Astrocyte of the hippocampus (primary cell): ENCODE data around the gene SLC9A8.
A peak's percentile ranks its signal among the peaks of the same experiment; 100 is the strongest.

Experiments used
- DNase-seq: peaks from one replicate; pipeline ENCODE4 v3.0.0; 2011; ENCODE audit warnings: low read depth, low spot score

SLC9A8 gene

GRCh38 chr20:49813305-49813974 lies 812 bp downstream of the SLC9A8 start:
- DNase-seq: no peak

DNA sequence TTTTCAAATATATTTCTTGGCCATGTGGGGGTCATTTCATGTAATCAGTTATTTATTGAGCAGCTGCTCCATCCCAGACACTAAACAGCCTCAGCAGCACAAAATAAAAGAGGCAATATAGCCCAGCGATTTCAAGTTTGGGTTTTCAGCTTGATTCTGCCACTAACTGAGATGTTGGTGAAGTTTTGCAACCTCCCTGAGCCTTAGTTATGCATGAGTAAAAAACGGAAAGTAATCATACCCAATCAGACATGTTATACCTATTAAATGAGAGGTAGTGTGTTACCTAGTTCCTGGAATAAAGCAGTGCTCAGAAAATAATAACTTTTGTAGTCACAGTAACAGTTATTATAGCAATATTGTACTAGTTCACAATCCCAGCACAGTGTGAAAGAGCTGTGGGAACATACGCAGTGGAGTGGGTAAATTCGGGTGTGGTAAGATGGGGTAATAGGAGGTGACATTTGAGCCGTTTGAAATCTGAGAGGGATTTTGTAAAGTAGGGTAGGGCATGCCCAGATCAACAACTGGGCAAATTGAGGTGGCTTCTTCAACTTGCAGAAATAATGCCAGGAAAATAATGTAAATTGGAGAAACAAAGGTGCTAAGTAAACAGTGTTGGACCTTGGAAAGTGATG lies 1.5 kb downstream of the SLC9A8 start:
- DNase-seq: no peak

GRCh38 chr20:49818816-49819215 lies 6.2 kb downstream of the SLC9A8 start:
- no peak for DNase-seq

DNA sequence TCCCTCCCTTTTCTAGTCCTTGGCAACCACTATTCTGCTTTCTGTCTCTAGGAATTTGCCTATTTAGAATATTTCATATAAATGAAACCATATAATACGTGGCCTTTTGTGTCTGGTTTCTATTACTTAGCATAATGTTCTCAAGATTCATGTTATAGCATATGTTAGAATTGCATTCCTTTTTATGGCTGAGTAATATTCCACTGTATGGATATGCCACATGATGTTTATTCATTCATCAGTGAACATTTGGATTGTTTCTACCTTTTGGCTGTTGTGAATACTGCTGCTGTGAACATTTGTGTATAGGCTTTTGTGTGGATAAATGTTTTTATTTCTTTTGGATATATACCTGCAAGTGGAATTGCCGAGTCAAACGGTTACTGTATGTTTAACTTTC lies 7.1 kb downstream of the SLC9A8 start:
- DNase-seq: no peak

GRCh38 chr20:49821381-49821780 lies 8.8 kb downstream of the SLC9A8 start:
- peak; percentile 6 for DNase-seq

DNA sequence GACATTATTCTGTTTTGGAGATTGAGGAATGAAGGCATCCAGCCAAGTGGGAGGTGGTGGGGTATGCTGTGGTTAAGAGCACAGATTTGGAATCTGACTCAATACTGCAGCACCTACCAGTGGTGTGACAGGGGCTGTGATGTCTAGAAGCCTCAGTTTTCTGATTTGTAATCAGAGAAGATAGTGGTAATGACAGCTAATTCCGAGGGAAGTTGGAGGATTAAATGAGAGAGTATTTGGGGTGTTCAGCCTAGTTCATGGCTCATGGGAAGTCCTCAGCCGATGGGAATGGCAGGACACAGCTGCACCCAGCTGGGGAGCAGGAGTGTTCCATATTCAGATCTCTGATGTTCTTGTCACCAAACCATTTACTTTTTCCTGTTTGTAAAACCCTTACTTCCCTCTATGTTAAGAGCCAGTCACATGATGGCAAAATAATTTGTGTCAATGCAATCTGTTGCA lies 9.3 kb downstream of the SLC9A8 start:
- DNase-seq: peak; percentile 86

GRCh38 chr20:49823152-49823847 lies 10.7 kb downstream of the SLC9A8 start:
- DNase-seq: no peak

- DNase-seq: peak; percentile 9
These were observed 11.6 kb downstream of the SLC9A8 start for GRCh38 chr20:49824206-49824605.

DNA sequence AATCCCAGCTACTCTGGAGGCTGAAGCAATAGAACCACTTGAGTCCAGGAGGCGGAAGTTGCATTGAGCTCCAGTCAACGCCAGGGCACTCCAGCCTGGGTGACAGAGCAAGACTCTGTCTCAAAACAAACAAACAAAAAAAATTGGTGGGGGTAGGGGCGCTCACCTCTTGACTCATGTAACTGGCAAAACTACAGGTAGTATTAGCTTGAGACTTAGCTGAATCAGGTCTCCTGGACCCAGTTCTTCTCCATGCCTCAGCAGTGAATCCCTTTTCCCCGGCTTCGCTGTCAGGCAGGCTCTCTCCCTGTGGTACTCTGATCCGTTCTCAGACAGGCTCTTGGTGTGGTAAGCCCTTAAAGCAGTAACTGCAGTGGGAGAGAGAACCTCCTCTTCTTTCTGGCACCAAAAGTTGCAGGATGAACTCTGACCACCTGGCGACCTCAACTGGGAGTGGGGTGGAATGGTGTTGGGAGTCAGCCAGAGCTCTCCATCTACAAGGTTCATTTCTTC lies 12.9 kb downstream of the SLC9A8 start:
- DNase-seq: no peak

GRCh38 chr20:49831022-49831769 lies 18.6 kb downstream of the SLC9A8 start:
- no peak for DNase-seq

DNA sequence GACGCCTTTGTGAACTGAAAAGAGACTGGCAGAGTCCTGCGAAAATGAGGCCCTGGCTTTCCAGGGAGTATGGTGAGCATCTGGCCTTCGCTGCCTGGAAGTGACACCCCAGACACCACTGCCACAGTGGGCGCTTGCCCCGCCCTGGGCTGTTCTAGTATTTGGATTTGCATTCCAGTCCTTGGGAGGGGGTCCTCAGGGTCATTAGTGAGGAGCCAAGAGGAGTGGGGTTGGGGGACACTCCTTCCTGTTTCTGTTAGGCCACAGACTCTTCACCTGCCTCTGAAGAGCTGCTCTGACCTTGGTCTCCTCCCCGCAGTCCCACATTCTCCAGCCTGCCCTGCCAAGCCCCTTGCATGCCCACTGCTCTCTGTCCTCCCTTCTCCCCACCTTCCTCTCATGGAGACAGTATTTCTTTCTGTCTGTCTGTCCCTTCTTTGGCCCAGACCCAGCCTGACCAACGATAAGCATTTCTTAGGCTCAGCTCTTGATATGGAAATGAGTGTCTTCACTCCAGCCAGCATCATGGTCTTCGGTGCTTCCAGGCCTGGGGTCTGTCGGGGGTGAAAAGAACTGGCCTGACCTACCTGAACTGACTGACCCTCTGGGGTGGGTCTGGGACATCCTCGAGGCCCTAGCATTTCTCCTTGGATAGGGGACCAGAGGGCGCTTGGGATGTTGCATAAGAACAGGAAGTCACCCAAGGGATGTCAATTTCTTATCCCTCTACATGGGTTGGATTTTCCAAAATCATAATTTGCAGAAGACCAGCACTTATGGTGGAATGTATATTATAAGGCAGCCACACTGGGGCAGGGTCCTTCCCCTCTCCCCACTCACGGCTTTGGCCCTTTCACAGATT lies 19.4 kb downstream of the SLC9A8 start:
- DNase-seq: no peak

DNA sequence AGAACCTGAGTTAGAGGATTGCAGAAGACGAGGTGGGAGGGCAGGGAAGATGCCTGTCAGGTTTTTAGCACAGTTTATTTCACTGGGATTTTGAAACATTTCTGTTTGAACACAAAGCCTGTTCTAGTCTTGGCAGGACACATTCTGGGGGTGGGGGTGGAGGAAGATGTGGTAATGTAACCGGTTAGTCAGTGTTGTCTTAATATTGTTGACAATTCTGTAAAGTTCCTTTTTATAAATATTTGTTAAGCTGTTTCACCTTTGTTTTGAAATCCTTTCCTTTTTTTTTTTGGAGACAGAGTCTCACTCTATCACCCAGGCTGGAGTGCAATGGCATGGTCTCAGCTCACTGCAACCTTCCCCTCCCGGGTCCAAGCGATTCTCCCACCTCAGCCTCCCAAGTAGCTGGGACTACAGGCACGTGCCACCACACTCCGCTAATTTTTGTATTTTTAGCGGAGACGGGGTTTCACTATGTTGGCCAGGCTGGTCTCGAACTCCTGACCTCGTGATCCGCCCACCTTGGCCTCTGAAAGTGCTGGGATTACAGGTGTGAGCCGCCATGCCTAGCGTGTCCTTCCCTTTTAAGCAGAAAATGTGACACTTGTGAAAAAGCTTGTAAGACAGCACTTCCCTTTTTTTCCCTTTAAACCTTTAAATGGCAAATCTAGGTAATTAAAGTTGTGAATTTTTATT lies 20.2 kb downstream of the SLC9A8 start:
- no peak for DNase-seq

GRCh38 chr20:49833483-49833882 lies 20.9 kb downstream of the SLC9A8 start:
- DNase-seq: no peak

GRCh38 chr20:49835031-49835430 lies 22.4 kb downstream of the SLC9A8 start:
- DNase-seq: no peak

DNA sequence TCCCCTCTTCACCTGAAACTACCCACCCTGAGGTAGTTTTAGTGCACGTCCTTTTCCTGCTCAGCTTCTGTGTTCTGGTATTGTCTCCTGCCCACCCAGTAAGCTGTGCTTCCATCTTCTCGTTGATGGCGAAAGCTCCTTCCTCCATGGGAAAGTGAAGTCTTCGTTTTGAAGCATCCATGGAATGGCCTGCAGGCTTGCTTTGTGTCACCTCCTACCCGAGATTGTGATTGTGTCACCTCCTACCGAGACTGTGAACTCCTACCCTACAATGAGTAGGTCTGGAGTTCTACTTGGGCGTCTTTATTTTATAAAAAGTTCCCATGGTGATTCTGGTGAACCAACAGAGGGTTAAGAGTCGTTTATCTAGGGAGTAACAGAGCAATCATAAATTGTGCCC lies 25.9 kb downstream of the SLC9A8 start:
- no peak for DNase-seq

GRCh38 chr20:49843139-49843538 lies 30.5 kb downstream of the SLC9A8 start:
- no peak for DNase-seq

- DNase-seq: no peak
These were observed 31.2 kb downstream of the SLC9A8 start for GRCh38 chr20:49843770-49844380.

GRCh38 chr20:49845060-49845459 lies 32.4 kb downstream of the SLC9A8 start:
- no peak for DNase-seq

DNA sequence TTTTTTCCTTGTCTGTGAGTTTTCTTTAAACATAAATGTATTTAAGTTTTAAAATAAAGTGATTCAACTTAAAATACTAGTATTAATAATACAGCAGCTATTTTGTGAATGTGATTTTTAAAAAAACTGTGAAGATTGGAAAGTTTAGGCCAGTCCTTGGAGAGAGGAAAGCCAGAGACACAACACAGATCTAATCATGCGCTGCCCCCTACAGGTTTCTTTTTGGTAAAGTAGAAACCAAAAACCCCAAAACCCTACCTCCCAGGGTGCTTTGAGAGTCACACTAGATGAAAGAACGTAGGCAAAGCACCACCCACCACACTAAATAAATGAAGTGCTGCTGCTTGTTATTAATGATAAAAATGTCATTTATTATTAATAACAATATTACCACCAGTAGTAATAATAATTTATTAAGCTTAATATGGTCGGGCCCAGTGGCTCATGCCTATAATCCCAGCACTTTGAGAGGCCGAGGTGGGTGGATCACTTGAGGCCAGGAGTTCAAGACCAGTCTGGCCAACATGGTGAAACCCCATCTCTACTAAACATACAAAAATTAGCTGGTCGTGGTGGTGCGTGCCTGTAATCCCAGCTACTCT lies 33.7 kb downstream of the SLC9A8 start:
- peak; percentile 73 for DNase-seq
